Tibial nerve (tissue), 4 donors: ENCODE data around the gene PTPRD. TPM values are rescaled to one million over a fixed set of nuclear protein-coding genes. Genes with fewer than 3 reads are reported as not detected.

ENCODE experiments used
- DNase-seq, 2 donors: peaks; one replicate each; pipeline ENCODE4 v3.0.0-alpha.2; 2019; ENCODE audit warnings: low spot score in 2 of 2
- H3K27ac ChIP-seq, 4 donors: fragments of 200-600 bp; sonication (generic) in 3 of 4; one replicate each; pipeline ENCODE4 v1.5.1; 2017 to 2019; ENCODE audit warnings: mild to moderate bottlenecking in 1 of 4
- H3K27me3 ChIP-seq, 2 donors: fragments of 200-600 bp; sonication (generic) in 1 of 2; one replicate each; pipeline versions ENCODE4 v1.5.1 to v1.6.0; 2017 to 2019
- H3K36me3 ChIP-seq, 3 donors: fragments of 200-600 bp; sonication (generic); one replicate each; pipeline ENCODE4 v1.5.1; 2018 to 2019
- H3K4me1 ChIP-seq, 4 donors: fragments of 200-600 bp; sonication (generic) in 3 of 4; one replicate each; pipeline ENCODE4 v1.5.1; 2017 to 2019
- H3K4me3 ChIP-seq, 4 donors: fragments of 200-600 bp; sonication (generic) in 3 of 4; one replicate each; pipeline ENCODE4 v1.5.1; 2017 to 2019; ENCODE audit warnings: mild to moderate bottlenecking in 1 of 4, moderate library complexity in 1 of 4
- H3K9me3 ChIP-seq, 4 donors: fragments of 200-600 bp; sonication (generic) in 3 of 4; one replicate each; pipeline ENCODE4 v1.5.1; 2017 to 2019
- CTCF ChIP-seq, 5 experiments: fragments of 200-600 bp in 3 of 5; fragments of 450-650 bp in 2 of 5; sonication (generic) in 3 of 5; IDR thresholded peaks; one replicate each; pipeline ENCODE4 v1.5.1; 2016 to 2019; ENCODE audit warnings: antibody characterized with exemption in 5 of 5, mild to moderate bottlenecking in 3 of 5, moderate library complexity in 2 of 5
- EP300 ChIP-seq, 2 donors: sonication (generic); formaldehyde crosslinking; IDR thresholded peaks; one replicate each; pipeline ENCODE4 v1.6.1; 2017; ENCODE audit warnings: antibody characterized with exemption in 2 of 2, mild to moderate bottlenecking in 1 of 2
- POLR2A ChIP-seq, 2 donors: fragments of 450-650 bp; IDR thresholded peaks; one replicate each; pipeline ENCODE4 v1.6.1; 2017; ENCODE audit warnings: antibody characterized with exemption in 2 of 2, mild to moderate bottlenecking in 2 of 2, moderate library complexity in 2 of 2
- WGBS, 2 donors: methylation state at CpG; one replicate each; pipeline ENCODE4 v1.1.5; 2018; 5-methylcytosine and 5-hydroxymethylcytosine counted together
- total RNA-seq, 4 donors: library from RNA; depleted of rRNA; stranded (reverse); fragments of >200 nt; gene quantifications; one replicate each; pipeline ENCODE4 v1.1.0, GENCODE V29; 2016

The PTPRD gene
- total RNA-seq, 4 donors from 2014 or later = 1.7 to 13.2 (median 5.1) TPM

GRCh38 chr9:10071579-10071978 lies 541.2 kb downstream of the PTPRD start:
- H3K27me3 ChIP-seq = no peaks in the 10 kb centered on the region
- TF ChIP-seq CTCF (IDR thresholded peaks at IDR 0.05) = no peak
- TF ChIP-seq EP300 (IDR thresholded peaks at IDR 0.05) = no peak
- TF ChIP-seq POLR2A (IDR thresholded peaks at IDR 0.05) = no peak
- no peaks in the 10 kb centered on the region for H3K9me3 ChIP-seq
- no peak overlapping the region for H3K27ac ChIP-seq
- H3K36me3 ChIP-seq = no peaks in the 10 kb centered on the region
- no peak overlapping the region for H3K4me3 ChIP-seq
- H3K4me1 ChIP-seq = no peaks in the 10 kb centered on the region
- no peak for DNase-seq
- WGBS, 2 donors = 69 to 70% methylated on average over 1 of the region's 1 CpG

GRCh38 chr9:10062629-10063395 lies 550.0 kb downstream of the PTPRD start:
- Histone ChIP-seq H3K27me3 (no peaks in the 10 kb centered on the region), H3K4me1 (peaks cover 0 to 2% (median 0%) of the 10 kb centered on the region in 4 donors), H3K36me3 (no peaks in the 10 kb centered on the region), H3K27ac (no peak overlapping the region), H3K4me3 (no peak overlapping the region), H3K9me3 (no peaks in the 10 kb centered on the region)
- 69% methylated on average over 3 of the region's 3 CpGs for WGBS, 2 donors
- DNase-seq = no peak
- no peak for TF ChIP-seq EP300 (IDR thresholded peaks at IDR 0.05)

GRCh38 chr9:10059044-10059443 lies 553.8 kb downstream of the PTPRD start:
- 64 to 68% methylated on average over 3 of the region's 3 CpGs for WGBS, 2 donors

GRCh38 chr9:10055886-10056395 lies 556.9 kb downstream of the PTPRD start:
- 91 to 92% methylated on average over 6 of the region's 6 CpGs for WGBS, 2 donors
- peaks cover 0 to 2% (median 0%) of the 10 kb centered on the region in 4 donors for H3K4me1 ChIP-seq
- H3K27ac ChIP-seq = no peak overlapping the region
- H3K36me3 ChIP-seq = no peaks in the 10 kb centered on the region
- H3K9me3 ChIP-seq = no peaks in the 10 kb centered on the region
- H3K4me3 ChIP-seq = no peak overlapping the region
- TF ChIP-seq EP300 (IDR thresholded peaks at IDR 0.05) = no peak
- TF ChIP-seq POLR2A (IDR thresholded peaks at IDR 0.05) = no peak
- TF ChIP-seq CTCF (IDR thresholded peaks at IDR 0.05) = no peak
- no peaks in the 10 kb centered on the region for H3K27me3 ChIP-seq
- DNase-seq = no peak

More at GRCh38 chr9:10059044-10059443, 553.8 kb downstream of the PTPRD start:
- H3K27me3 ChIP-seq = no peaks in the 10 kb centered on the region
- H3K4me1 ChIP-seq = peaks cover 0 to 2% (median 0%) of the 10 kb centered on the region in 4 donors
- DNase-seq = no peak
- no peaks in the 10 kb centered on the region for H3K9me3 ChIP-seq
- TF ChIP-seq POLR2A (IDR thresholded peaks at IDR 0.05) (no peak), CTCF (IDR thresholded peaks at IDR 0.05) (no peak), EP300 (IDR thresholded peaks at IDR 0.05) (no peak)
- H3K4me3 ChIP-seq = no peak overlapping the region
- no peak overlapping the region for H3K27ac ChIP-seq
- no peaks in the 10 kb centered on the region for H3K36me3 ChIP-seq

GRCh38 chr9:10054456-10054855 lies 558.3 kb downstream of the PTPRD start:
- Histone ChIP-seq H3K36me3 (no peaks in the 10 kb centered on the region), H3K4me1 (no peaks in the 10 kb centered on the region), H3K9me3 (no peaks in the 10 kb centered on the region), H3K27me3 (no peaks in the 10 kb centered on the region), H3K27ac (no peak overlapping the region), H3K4me3 (no peak overlapping the region)
- 74 to 78% methylated on average over 1 of the region's 1 CpG for WGBS, 2 donors
- TF ChIP-seq EP300 (IDR thresholded peaks at IDR 0.05) (no peak), POLR2A (IDR thresholded peaks at IDR 0.05) (no peak), CTCF (IDR thresholded peaks at IDR 0.05) (no peak)
- DNase-seq = no peak
